Prostate gland (tissue), 2 donors: ENCODE data around the gene GADL1. TPM values are rescaled to one million over a fixed set of nuclear protein-coding genes. Genes with fewer than 3 reads are reported as not detected.

Experiments
- DNase-seq: peaks from one replicate; pipeline ENCODE4 v3.0.0-alpha.2; 2019; ENCODE audit warnings: low spot score
- H3K27ac ChIP-seq, 2 donors: fragments of 200-600 bp; sonication (generic); 2 replicates each; pipeline ENCODE4 v1.5.1; 2017 to 2019
- H3K27me3 ChIP-seq: fragments of 200-600 bp; sonication (generic); replicated peaks from 2 replicates; pipeline ENCODE4 v1.5.1; 2019; ENCODE audit not compliant: insufficient read depth
- H3K36me3 ChIP-seq, 2 donors: fragments of 200-600 bp; sonication (generic); 1 replicate in 1 of 2; 2 replicates in 1 of 2; pipeline versions ENCODE4 v1.5.1 to v1.8.1; 2017 to 2019
- H3K4me1 ChIP-seq: fragments of 200-600 bp; sonication (generic); replicated peaks from 2 replicates; pipeline ENCODE4 v1.5.1; 2019
- H3K4me3 ChIP-seq, 2 donors: fragments of 200-600 bp; sonication (generic); 2 replicates each; pipeline ENCODE4 v1.5.1; 2017 to 2019
- H3K9me3 ChIP-seq: fragments of 200-600 bp; sonication (generic); 2 replicates; pipeline ENCODE4 v1.5.1; 2017
- POLR2A ChIP-seq: fragments of 450-650 bp; IDR thresholded peaks from one replicate; pipeline ENCODE4 v1.6.1; 2016; ENCODE audit warnings: antibody characterized with exemption, mild to moderate bottlenecking
- POLR2AphosphoS5 ChIP-seq: sonication (generic); formaldehyde crosslinking; IDR thresholded peaks from one replicate; pipeline ENCODE4 v1.6.1; 2017; ENCODE audit warnings: antibody characterized with exemption
- WGBS: methylation state at CpG from one replicate; pipeline ENCODE4 v1.1.5; 2018; 5-methylcytosine and 5-hydroxymethylcytosine counted together
- intact Hi-C: fragments of 100-400 bp; cut with DNase I; formaldehyde crosslinking; loops from one replicate; pipeline ENCODE4 v1.14.2; 2022
- total RNA-seq, 2 donors: library from RNA; depleted of rRNA; stranded (reverse); fragments of >200 nt; gene quantifications; one replicate each; pipeline ENCODE4 v1.1.0, GENCODE V29; 2016
- TF ChIP-seq, protein P1 (sequence below), 4 experiments: fragments of 200-600 bp in 2 of 4; fragments of 450-650 bp in 2 of 4; sonication (generic) in 2 of 4; IDR thresholded peaks; 1 replicate in 3 of 4; 2 replicates in 1 of 4; pipeline ENCODE4 v1.5.1; 2016 to 2019; ENCODE audit warnings: antibody characterized with exemption in 4 of 4, mild to moderate bottlenecking in 2 of 4, moderate library complexity in 2 of 4

The GADL1 gene
- total RNA-seq, 2 donors from 2014 or later, result not detected

DNA sequence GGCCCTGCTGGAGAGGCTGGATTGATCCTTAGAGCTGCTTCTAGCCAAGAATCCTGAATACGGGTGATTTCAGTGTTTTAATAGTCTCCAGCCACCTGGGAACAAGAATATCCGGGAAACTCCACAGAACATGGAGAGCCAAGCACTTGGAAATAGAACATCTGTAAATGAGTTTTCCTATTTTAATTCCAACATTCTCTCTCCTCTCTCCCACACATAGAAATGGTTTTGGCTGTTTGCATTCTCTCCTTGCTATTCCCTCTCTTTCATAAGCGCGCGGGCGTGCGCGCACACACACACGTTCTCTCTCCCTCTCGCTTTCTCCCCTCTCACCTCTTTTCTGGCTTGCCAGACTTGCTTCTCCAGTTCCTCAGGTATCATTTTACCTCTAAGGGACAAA lies 50.6 kb downstream of the GADL1 start:
- Histone ChIP-seq H3K9me3 (no peaks in the 10 kb centered on the region), H3K27ac (no peak overlapping the region), H3K36me3 (no peaks in the 10 kb centered on the region), H3K4me1 (no peaks in the 10 kb centered on the region), H3K4me3 (no peak overlapping the region), H3K27me3 (no peaks in the 10 kb centered on the region)
- no peak for DNase-seq
- intact Hi-C loops, result no loop called here
- WGBS, result 55% methylated on average over 10 of the region's 10 CpGs
- TF ChIP-seq POLR2AphosphoS5 (no peak), POLR2A (no peak)
- TF ChIP-seq, protein P1, sequence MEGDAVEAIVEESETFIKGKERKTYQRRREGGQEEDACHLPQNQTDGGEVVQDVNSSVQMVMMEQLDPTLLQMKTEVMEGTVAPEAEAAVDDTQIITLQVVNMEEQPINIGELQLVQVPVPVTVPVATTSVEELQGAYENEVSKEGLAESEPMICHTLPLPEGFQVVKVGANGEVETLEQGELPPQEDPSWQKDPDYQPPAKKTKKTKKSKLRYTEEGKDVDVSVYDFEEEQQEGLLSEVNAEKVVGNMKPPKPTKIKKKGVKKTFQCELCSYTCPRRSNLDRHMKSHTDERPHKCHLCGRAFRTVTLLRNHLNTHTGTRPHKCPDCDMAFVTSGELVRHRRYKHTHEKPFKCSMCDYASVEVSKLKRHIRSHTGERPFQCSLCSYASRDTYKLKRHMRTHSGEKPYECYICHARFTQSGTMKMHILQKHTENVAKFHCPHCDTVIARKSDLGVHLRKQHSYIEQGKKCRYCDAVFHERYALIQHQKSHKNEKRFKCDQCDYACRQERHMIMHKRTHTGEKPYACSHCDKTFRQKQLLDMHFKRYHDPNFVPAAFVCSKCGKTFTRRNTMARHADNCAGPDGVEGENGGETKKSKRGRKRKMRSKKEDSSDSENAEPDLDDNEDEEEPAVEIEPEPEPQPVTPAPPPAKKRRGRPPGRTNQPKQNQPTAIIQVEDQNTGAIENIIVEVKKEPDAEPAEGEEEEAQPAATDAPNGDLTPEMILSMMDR (IDR thresholded peaks at IDR 0.05), result no peak

DNA sequence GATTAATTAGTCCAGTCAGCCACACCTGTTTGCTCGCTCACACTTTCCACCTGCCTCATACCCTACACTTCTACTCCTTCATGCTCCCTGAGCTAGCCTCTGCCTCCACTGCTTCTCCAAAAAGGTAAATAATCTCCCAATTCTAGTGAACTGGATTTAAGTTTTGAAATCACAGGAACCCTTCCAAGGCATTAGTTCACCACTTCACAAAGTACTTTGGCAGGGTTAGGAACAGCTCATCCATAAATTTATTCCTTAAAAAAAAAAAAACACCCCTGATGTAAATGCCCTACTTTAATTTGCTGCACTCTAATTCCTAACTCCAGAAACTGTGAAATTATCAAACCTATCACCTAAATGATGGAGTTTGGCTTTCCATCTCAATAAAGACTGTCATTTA lies 58.3 kb downstream of the GADL1 start:
- DNase-seq, result no peak
- no peak for TF ChIP-seq POLR2A
- TF ChIP-seq POLR2AphosphoS5, result no peak
- TF ChIP-seq, protein P1 (IDR thresholded peaks at IDR 0.05), result no peak
- Histone ChIP-seq H3K4me1 (no peaks in the 10 kb centered on the region), H3K27me3 (no peaks in the 10 kb centered on the region), H3K9me3 (no peaks in the 10 kb centered on the region), H3K4me3 (no peak overlapping the region), H3K36me3 (no peaks in the 10 kb centered on the region), H3K27ac (no peak overlapping the region)
- WGBS, result 100% methylated on average over 1 of the region's 1 CpG
- intact Hi-C loops, result no loop called here

DNA sequence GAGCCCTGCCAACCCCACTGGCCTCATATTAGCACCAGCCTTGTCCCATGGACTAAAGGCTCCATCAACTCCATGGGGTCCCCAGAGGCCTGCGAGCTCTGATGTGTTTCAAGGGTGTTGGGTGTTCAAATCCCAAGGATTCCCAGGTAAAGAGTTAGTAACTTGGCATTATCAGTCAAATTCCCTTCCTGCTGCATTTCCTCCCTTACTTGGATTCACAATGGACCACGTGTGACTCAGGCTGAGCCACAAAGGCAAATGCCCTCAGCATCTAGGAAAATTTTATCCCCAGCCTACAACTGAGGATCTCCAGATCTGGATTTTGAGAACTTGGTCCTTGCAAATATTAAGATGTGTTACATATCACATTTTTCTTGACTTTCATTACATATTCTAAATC lies 58.8 kb downstream of the GADL1 start:
- Histone ChIP-seq H3K27me3 (no peaks in the 10 kb centered on the region), H3K27ac (no peak overlapping the region), H3K9me3 (no peaks in the 10 kb centered on the region), H3K4me3 (no peak overlapping the region), H3K4me1 (no peaks in the 10 kb centered on the region), H3K36me3 (no peaks in the 10 kb centered on the region)
- TF ChIP-seq, protein P1 (IDR thresholded peaks at IDR 0.05), result no peak
- TF ChIP-seq POLR2AphosphoS5 (no peak), POLR2A (no peak)
- 88% methylated on average over 2 of the region's 2 CpGs for WGBS
- intact Hi-C loops, result no loop called here
- no peak for DNase-seq

DNA sequence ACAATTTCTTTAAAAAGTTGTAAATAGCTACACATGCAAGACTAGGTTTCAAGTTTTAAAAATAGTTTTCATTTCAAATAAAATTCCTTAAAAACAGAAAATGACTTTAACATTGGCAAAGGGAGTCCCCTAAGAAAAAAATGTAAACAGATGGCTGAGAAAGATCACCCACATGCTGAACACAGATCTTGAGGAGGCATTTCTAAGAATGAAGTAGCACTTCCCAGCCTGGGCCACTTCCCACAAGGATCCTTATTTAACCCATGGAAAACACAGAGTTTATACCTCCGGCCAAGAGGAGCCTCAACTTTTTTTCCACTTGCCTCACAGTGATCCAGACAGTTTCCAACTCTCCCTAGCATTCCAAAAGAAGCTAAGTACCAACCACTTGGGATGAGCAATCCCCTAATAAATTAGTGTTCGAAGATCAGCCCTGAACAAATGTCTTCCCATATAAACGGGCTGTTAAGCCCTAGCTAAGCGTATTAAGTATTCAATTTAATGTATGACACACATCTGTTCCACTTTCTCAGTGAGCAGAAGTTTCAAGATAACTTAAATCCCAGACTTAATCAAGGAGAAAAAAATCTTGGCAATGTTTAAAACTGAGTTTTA lies 61.4 kb downstream of the GADL1 start:
- Histone ChIP-seq H3K9me3 (no peaks in the 10 kb centered on the region), H3K4me3 (no peak overlapping the region), H3K4me1 (no peaks in the 10 kb centered on the region), H3K27me3 (no peaks in the 10 kb centered on the region), H3K36me3 (no peaks in the 10 kb centered on the region), H3K27ac (no peak overlapping the region)
- TF ChIP-seq POLR2AphosphoS5 (no peak), POLR2A (no peak)
- TF ChIP-seq, protein P1 (IDR thresholded peaks at IDR 0.05), result no peak
- no peak for DNase-seq
- WGBS, result 86% methylated on average over 4 of the region's 4 CpGs
- intact Hi-C loops, result no loop called here

DNA sequence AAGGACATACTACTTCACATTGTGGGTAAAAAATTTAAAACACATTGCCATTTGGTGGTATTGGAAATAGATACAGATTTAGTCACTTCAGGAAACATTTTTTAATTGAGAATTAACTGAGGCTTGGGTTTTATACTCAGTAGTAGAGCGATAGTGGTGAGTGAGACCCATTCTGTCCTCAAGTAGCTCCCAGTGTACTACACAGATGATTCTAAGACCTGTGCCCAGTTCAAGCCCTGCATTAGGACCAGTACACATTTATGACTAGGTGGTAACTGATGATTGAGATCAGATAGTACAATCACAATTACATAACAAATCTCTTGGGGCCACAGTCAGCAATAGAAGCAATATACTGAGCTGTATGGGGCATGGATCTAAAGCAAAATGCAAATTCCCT lies 67.4 kb downstream of the GADL1 start:
- Histone ChIP-seq H3K4me3 (no peak overlapping the region), H3K4me1 (no peaks in the 10 kb centered on the region), H3K27me3 (no peaks in the 10 kb centered on the region), H3K9me3 (no peaks in the 10 kb centered on the region), H3K36me3 (no peaks in the 10 kb centered on the region), H3K27ac (no peak overlapping the region)
- no peak for DNase-seq
- intact Hi-C loops, result no loop called here
- WGBS, result 96% methylated on average over 1 of the region's 1 CpG
- TF ChIP-seq, protein P1 (IDR thresholded peaks at IDR 0.05), result no peak
- TF ChIP-seq POLR2AphosphoS5 (no peak), POLR2A (no peak)
